Activated T-cell treated with anti-CD3 and anti-CD28 coated beads, Interleukin-2, amount 50 U/mL, for 24 hours (primary cell): ENCODE data around the gene DGAT2.

Source experiments
- DNase-seq: peaks from one replicate; pipeline ENCODE4 v3.0.0-alpha.2; 2020
- H3K27ac Mint-ChIP-seq: 2 replicates; pipeline ENCODE4 v1.8.0; 2020; ENCODE audit warnings: mild to moderate bottlenecking, mixed read lengths
- H3K27me3 Mint-ChIP-seq: 2 replicates; pipeline ENCODE4 v1.8.0; 2020; ENCODE audit warnings: mixed read lengths
- H3K36me3 Mint-ChIP-seq: 2 replicates; pipeline ENCODE4 v1.8.0; 2020; ENCODE audit warnings: low read depth, mixed read lengths
- H3K4me1 Mint-ChIP-seq: 2 replicates; pipeline ENCODE4 v1.8.0; 2020; ENCODE audit warnings: low read depth, mixed read lengths
- H3K4me3 Mint-ChIP-seq: 2 replicates; pipeline ENCODE4 v1.8.0; 2020; ENCODE audit warnings: mild to moderate bottlenecking, moderate library complexity, mixed read lengths
- H3K9me3 Mint-ChIP-seq: 2 replicates; pipeline ENCODE4 v1.8.0; 2020; ENCODE audit warnings: mixed read lengths

The DGAT2 gene

DNA sequence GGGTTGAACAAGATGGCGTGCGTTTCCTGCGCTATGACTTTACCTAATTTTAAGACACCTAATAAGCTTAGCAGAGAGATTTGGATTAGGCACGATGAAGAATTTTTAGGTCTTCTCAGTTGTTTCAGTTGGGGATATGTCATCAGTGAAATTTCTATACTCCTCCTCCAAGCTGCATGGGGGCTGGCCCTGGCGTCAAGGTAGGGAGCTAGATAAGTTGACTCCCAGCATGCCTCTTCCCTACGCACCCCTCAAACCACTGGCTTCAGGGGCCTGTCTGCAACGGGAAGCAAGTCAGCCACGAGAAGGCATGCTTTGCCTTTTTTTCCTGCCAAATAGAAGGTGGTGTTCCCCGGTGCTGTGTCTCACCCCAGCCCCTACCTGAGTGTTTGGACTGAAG lies 13.3 kb downstream of the DGAT2 start:
- Mint-ChIP-seq H3K4me1 (peaks cover 12% of the 10 kb centered on the region), H3K27me3 (no peaks in the 10 kb centered on the region), H3K9me3 (no peaks in the 10 kb centered on the region), H3K36me3 (no peaks in the 10 kb centered on the region), H3K27ac (no peak overlapping the region), H3K4me3 (no peak overlapping the region)
- DNase-seq, result no peak

DNA sequence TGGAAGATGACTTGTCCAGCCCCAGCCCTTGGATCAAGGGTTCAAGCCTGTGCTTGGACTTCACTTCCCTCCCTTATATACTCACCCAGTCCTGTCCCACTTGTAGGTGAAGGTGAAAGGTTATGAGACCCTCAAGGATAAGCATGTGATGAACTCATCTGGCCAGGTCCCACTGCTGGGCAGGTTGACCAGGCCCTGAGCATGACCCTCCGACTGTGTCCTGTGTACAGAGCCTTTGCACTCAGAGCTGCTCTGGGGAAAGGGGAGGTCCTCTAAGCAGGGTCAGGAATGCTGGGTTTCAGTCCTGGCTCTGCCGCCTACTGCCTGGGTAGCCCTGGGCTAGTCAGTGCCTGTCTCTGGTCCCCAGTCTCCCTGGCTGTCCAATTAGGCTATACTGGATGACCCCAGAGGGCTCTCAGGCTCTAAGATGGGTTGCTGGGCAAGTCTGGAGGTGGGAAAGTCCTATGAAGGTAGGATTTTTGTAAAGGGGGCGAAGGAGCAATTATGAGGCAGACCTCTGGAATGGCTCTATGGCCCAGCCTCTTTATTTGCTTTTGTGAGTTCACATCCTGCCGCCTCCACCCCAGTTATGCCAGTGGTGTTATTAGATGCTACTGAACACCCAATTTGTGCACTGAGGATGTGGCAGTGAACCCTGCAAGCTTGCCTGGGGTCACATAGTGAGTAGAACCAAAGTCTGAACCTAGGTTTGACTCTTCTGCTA lies 14.1 kb downstream of the DGAT2 start:
- Mint-ChIP-seq H3K36me3 (no peaks in the 10 kb centered on the region), H3K4me3 (no peak overlapping the region), H3K9me3 (no peaks in the 10 kb centered on the region), H3K27ac (no peak overlapping the region), H3K27me3 (no peaks in the 10 kb centered on the region), H3K4me1 (peaks cover 5% of the 10 kb centered on the region)
- DNase-seq, result no peak

GRCh38 chr11:75783416-75784084 lies 15.0 kb downstream of the DGAT2 start:
- H3K9me3 Mint-ChIP-seq, result no peaks in the 10 kb centered on the region
- DNase-seq, result no peak
- no peaks in the 10 kb centered on the region for H3K27me3 Mint-ChIP-seq
- no peak overlapping the region for H3K27ac Mint-ChIP-seq
- no peak overlapping the region for H3K4me3 Mint-ChIP-seq
- H3K4me1 Mint-ChIP-seq, result no peaks in the 10 kb centered on the region
- no peaks in the 10 kb centered on the region for H3K36me3 Mint-ChIP-seq

GRCh38 chr11:75784085-75784478 lies 15.5 kb downstream of the DGAT2 start:
- Mint-ChIP-seq H3K9me3 (no peaks in the 10 kb centered on the region), H3K4me1 (no peaks in the 10 kb centered on the region), H3K36me3 (no peaks in the 10 kb centered on the region), H3K4me3 (no peak overlapping the region), H3K27ac (no peak overlapping the region), H3K27me3 (no peaks in the 10 kb centered on the region)
- DNase-seq, result no peak

DNA sequence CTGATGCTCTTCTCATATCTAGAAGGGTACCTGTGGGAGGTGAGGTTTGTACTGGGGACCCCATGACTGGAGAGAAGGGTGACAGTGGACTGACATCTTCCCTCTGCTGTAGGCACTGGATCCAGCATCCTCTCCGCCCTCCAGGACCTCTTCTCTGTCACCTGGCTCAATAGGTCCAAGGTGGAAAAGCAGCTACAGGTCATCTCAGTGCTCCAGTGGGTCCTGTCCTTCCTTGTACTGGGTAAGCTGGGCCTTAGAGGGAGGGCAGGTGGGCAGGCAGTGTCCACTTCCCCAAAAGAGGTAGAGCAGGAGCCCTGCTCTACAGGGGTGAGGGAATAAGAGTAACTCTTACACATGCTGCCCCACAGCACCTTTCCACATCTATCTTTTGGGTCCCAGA lies 15.9 kb downstream of the DGAT2 start:
- Mint-ChIP-seq H3K9me3 (no peaks in the 10 kb centered on the region), H3K36me3 (no peaks in the 10 kb centered on the region)
- DNase-seq, result no peak

GRCh38 chr11:75785187-75785586 lies 16.6 kb downstream of the DGAT2 start:
- Mint-ChIP-seq H3K9me3 (no peaks in the 10 kb centered on the region), H3K36me3 (no peaks in the 10 kb centered on the region), H3K4me3 (no peak overlapping the region), H3K27ac (no peak overlapping the region), H3K4me1 (no peaks in the 10 kb centered on the region), H3K27me3 (no peaks in the 10 kb centered on the region)
- DNase-seq, result no peak

More for the DNA sequence above, 15.9 kb downstream of the DGAT2 start:
- no peaks in the 10 kb centered on the region for H3K4me1 Mint-ChIP-seq
- H3K27me3 Mint-ChIP-seq, result no peaks in the 10 kb centered on the region
- no peak overlapping the region for H3K27ac Mint-ChIP-seq
- no peak overlapping the region for H3K4me3 Mint-ChIP-seq

DNA sequence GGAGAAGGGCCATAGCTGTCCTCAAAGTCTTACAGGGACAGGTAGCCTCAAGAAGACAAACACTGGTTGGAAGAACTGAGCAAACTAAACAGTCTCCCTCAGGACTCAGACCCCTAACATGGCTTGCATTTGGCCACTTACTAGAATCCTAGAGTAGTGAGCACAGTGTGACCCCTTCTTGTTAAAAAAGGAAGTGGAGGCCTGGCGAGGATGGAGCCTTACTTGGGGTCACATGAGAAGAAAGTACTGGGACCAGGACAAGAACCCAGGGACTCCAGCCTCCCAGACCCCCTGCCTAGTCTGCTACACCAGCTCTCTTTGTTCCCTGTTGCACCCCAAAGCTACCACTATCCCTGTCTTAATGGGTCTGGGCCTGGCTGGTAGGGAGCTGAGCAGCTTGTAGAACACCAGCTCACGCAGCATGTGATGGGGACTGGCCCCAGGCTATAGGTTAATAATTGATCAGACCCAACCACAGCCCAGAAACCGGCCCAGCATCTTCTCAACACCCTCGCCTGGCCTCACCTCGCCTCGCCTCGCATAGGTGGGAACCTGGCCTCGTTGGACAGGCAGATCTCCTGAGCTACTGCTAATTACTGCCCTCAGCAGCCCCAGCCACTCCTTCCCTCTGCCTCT lies 17.6 kb downstream of the DGAT2 start:
- no peaks in the 10 kb centered on the region for H3K27me3 Mint-ChIP-seq
- H3K36me3 Mint-ChIP-seq, result no peaks in the 10 kb centered on the region
- H3K27ac Mint-ChIP-seq, result no peak overlapping the region
- no peaks in the 10 kb centered on the region for H3K4me1 Mint-ChIP-seq
- H3K4me3 Mint-ChIP-seq, result no peak overlapping the region
- no peaks in the 10 kb centered on the region for H3K9me3 Mint-ChIP-seq
- DNase-seq, result no peak

GRCh38 chr11:75789521-75789920 lies 20.9 kb downstream of the DGAT2 start:
- no peaks in the 10 kb centered on the region for H3K9me3 Mint-ChIP-seq
- no peaks in the 10 kb centered on the region for H3K36me3 Mint-ChIP-seq
- no peak overlapping the region for H3K4me3 Mint-ChIP-seq
- H3K27ac Mint-ChIP-seq, result no peak overlapping the region
- no peaks in the 10 kb centered on the region for H3K27me3 Mint-ChIP-seq
- H3K4me1 Mint-ChIP-seq, result no peaks in the 10 kb centered on the region
- DNase-seq, result no peak

DNA sequence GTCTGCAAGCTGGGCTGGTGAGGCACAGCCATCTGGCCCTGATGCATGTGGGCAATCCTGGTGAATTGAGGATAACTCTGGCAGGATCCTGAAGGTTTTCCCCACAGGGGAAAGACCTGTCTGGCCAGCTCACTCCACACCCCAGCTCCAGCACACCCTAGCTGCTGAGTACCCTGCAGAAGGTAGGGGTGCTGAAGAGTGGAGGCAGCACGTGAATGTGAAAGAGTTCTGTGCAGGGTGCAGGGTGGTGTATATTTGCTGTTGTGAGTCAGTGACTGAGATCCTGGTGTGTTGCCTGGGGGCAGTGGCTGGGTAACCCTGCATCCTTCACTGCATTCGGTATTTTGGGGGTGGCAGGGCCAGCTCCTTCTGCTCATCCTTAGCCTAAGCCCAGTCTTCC lies 22.4 kb downstream of the DGAT2 start:
- H3K27me3 Mint-ChIP-seq, result no peaks in the 10 kb centered on the region
- no peak for DNase-seq
- no peak overlapping the region for H3K4me3 Mint-ChIP-seq
- H3K4me1 Mint-ChIP-seq, result no peaks in the 10 kb centered on the region
- no peak overlapping the region for H3K27ac Mint-ChIP-seq
- H3K9me3 Mint-ChIP-seq, result no peaks in the 10 kb centered on the region
- no peaks in the 10 kb centered on the region for H3K36me3 Mint-ChIP-seq

- no peaks in the 10 kb centered on the region for H3K4me1 Mint-ChIP-seq
- H3K4me3 Mint-ChIP-seq, result no peak overlapping the region
- H3K9me3 Mint-ChIP-seq, result no peaks in the 10 kb centered on the region
- H3K27ac Mint-ChIP-seq, result no peak overlapping the region
- DNase-seq, result no peak
- H3K36me3 Mint-ChIP-seq, result no peaks in the 10 kb centered on the region
- no peaks in the 10 kb centered on the region for H3K27me3 Mint-ChIP-seq
These were observed 23.7 kb downstream of the DGAT2 start for GRCh38 chr11:75792127-75792731.

GRCh38 chr11:75792997-75793800 lies 24.6 kb downstream of the DGAT2 start:
- no peaks in the 10 kb centered on the region for H3K27me3 Mint-ChIP-seq
- H3K27ac Mint-ChIP-seq, result no peak overlapping the region
- H3K4me1 Mint-ChIP-seq, result no peaks in the 10 kb centered on the region
- no peaks in the 10 kb centered on the region for H3K36me3 Mint-ChIP-seq
- H3K9me3 Mint-ChIP-seq, result no peaks in the 10 kb centered on the region
- no peak for DNase-seq
- H3K4me3 Mint-ChIP-seq, result no peak overlapping the region

DNA sequence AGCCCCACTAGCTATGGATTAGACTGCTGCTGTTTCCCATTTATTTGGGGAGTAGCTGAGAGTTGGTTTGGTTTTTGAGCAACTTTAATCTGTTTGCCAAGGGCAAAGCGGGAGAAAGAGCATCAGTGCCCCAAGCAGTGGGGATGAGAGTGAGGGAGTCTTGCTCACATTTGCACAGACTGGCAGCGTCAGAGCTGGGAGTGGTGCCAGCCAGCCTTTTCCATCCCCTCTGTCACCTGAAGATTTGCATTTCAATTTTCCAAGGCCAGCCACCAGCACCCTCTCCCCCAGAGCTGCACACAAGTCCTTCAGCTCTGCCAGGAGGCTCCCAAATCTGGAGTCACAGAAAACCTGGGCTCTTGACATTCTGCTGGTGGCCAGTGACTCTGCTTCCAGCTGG lies 25.4 kb downstream of the DGAT2 start:
- Mint-ChIP-seq H3K4me1 (no peaks in the 10 kb centered on the region), H3K27me3 (no peaks in the 10 kb centered on the region), H3K4me3 (no peak overlapping the region), H3K36me3 (no peaks in the 10 kb centered on the region), H3K9me3 (no peaks in the 10 kb centered on the region), H3K27ac (no peak overlapping the region)
- no peak for DNase-seq

DNA sequence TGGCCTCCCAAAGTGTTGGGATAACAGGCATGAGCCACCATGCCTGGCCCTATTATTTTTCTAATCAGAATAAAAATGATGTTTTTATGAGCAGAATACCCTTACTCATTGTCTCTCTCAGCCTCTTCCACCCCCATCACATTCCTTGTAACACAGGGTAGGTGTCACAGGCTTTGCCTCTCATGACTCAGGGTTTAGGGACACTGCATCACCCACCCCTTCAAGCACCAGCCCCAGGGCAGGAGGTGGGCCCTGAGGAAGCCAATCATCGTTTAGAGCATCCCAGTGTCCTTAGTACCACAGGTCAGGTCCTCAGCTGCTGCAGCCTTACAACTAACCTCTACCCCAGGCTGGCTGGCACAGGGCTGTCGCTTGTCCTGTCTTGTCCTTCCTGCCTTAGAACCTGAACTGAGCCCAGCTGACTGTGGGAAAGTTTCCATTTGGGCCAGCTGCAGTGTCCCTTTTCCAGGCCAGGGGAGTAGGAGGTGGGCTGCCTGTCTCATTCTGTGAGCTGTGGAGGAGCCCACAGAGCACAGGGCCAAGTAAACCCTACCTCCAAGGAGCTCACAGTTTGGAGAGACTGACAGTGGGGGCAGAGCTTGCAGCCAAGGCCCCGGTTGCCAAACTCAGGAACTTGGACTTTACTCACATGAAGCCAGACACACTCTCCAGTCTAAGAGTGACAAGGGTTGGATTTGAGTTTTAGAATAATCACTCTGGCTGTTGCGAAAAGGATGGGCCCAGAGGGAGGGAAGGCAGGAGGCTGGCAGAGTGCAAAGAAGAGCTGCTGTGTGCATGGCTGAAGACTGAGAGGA lies 26.9 kb downstream of the DGAT2 start:
- Mint-ChIP-seq H3K36me3 (no peaks in the 10 kb centered on the region), H3K27me3 (no peaks in the 10 kb centered on the region), H3K27ac (no peak overlapping the region), H3K9me3 (no peaks in the 10 kb centered on the region), H3K4me1 (no peaks in the 10 kb centered on the region), H3K4me3 (no peak overlapping the region)
- no peak for DNase-seq

- Mint-ChIP-seq H3K36me3 (no peaks in the 10 kb centered on the region), H3K27ac (no peak overlapping the region), H3K4me3 (no peak overlapping the region), H3K27me3 (no peaks in the 10 kb centered on the region), H3K9me3 (no peaks in the 10 kb centered on the region), H3K4me1 (peaks cover 2% of the 10 kb centered on the region)
- no peak for DNase-seq
These were observed 27.5 kb downstream of the DGAT2 start for GRCh38 chr11:75796091-75796435.
